H7 (cell line): ENCODE measurements around the gene MUC22. TPM values are rescaled to one million over a fixed set of nuclear protein-coding genes. Genes with fewer than 3 reads are reported as not detected.
"Not testable (repeated sequence)": the region's sequence is repeated elsewhere in the genome, so short reads cannot be mapped to it uniquely, and the experiment has no call there.

ENCODE experiments used
- DNase-seq: peaks from one replicate; pipeline ENCODE4 v3.0.0; 2012
- H3K27me3 ChIP-seq: 2 replicates; pipeline ENCODE4 v1.6.0; 2011; ENCODE audit warnings: mild to moderate bottlenecking, low read length; ENCODE audit not compliant: control insufficient read depth, insufficient read depth
- H3K36me3 ChIP-seq: replicated peaks from 2 replicates; pipeline ENCODE4 v1.5.1; 2011; ENCODE audit warnings: low read length; ENCODE audit not compliant: control insufficient read depth, insufficient read depth
- H3K4me3 ChIP-seq: 2 replicates; pipeline ENCODE4 v1.5.1; 2011; ENCODE audit warnings: low read depth, mild to moderate bottlenecking, control low read depth, low read length, moderate library complexity; ENCODE audit not compliant: insufficient read depth
- total RNA-seq: library from RNA; depleted of rRNA; stranded (reverse); fragments of >200 nt; shearing (Covaris generic); gene quantifications from 2 replicates; pipeline ENCODE4 v1.2.3, GENCODE V29; 2014; rRNA removed

MUC22 gene
- total RNA-seq, 1 experiment from 2014 or later = not detected

DNA sequence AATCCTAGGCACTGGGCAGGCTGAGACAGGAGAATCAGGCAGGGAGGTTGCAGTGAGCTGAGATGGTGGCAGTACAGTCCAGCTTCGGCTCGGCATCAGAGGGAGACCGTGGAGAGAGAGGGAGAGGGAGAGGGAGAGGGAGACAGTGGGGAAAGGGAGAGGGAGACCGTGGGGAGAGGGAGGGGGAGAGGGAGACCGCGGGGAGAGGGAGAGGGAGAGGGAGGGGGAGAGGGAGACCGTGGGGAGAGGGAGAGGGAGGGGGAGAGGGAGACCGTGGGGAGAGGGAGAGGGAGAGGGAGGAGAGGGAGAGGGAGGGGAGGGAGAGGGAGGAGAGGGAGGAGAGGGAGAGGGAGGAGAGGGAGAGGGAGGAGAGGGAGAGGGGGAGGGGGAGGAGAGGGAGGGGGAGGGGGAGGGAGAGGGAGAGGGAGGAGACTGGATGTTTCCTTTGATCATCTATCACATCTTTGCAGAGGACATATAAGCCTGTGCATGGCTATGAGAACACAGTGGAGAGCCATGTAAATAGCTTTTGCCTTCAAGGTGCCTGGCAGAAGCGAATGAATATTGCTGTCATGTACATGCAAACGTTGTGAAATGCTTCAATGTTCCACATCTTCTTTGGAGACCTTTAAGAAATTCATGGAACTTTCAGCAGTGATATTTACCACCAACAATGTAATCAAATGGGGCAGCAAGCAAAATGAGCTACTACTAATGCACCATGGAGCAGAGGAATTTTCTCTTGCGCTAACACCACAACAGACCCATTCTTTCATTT, 57.8 kb downstream of the MUC22 start:
- not testable (repeated sequence) for H3K27me3 ChIP-seq, H3K4me3 ChIP-seq, DNase-seq, H3K36me3 ChIP-seq

DNA sequence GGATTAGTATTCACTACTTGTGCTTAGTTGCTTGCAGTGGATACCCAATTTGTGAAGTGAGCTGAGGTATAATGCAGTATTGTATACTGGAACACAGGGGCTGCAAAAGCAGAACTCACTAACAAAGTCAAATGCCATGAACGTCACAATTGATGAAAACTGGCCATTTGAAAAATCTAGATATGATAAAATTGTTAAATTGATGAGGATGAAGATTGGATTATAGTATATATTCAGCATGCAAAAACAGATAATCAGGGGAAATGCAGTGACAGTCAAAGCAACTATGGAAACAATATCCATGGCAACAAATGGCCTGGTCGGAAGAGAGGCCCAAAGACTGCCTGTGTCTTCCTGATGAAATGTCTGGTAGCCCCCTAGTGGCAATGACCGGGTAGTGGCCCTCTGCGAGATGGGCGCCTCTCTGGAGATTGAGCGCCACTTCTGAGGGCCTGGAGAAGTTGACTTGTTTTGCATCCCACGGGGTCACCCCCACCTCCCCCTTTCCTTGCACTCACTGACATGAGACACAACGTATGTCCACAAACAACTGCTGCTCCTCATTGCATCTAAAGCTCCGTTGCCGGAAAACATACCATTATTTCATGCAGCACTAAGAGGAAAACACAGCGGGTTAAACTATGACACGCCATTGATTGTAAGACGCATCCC, 58.5 kb downstream of the MUC22 start:
- Histone ChIP-seq H3K36me3 (no peaks in the 10 kb centered on the region), H3K4me3 (no peak overlapping the region), H3K27me3 (no peaks in the 10 kb centered on the region)
- DNase-seq = peak; percentile 86

GRCh38 chr6:31070711-31071197, 60.5 kb downstream of the MUC22 start:
- H3K4me3 ChIP-seq = no peak overlapping the region

DNA sequence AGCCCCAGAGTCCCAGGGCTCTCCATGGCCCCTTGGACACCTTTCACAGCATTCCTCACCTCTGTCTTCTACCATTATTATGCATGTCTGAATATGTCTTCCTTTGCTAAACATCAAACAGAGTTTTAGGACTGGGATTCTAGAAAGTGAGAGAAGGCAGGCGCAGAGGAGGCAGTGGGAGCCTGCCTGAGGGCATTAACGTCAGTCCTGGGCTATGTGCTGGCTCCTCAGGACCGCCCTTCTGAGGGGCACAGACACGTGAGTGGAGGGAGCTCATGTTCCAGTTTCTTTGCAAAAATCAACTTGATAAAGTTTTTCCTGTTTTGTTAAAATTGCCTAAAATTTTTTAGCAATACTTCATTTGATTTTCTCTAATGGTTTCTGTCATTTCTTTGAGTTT, 64.1 kb downstream of the MUC22 start:
- no peak for DNase-seq
- no peaks in the 10 kb centered on the region for H3K27me3 ChIP-seq
- H3K36me3 ChIP-seq = no peaks in the 10 kb centered on the region
- H3K4me3 ChIP-seq = no peak overlapping the region

More at GRCh38 chr6:31070711-31071197, 60.5 kb downstream of the MUC22 start:
- Histone ChIP-seq H3K27me3 (no peaks in the 10 kb centered on the region), H3K36me3 (no peaks in the 10 kb centered on the region)
- peak; percentile 78 for DNase-seq

DNA sequence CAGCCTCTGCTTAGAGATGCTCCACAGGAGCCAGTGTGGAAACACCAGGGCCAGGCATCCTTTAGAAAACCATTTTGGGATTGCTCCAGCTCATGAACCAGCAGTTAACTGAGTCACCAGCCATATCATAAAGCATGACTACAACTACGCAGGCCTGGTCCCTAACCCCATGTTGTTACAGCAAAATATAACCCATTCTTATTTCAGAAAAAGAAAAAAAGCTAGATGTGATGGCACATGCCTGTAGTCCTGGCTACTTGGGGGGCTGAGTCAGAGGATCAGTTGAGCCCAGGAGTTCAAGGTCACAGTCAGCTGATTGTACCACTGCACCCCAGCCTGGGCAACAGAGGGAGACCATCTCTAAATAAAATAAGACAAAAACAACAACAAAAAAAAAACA, 65.3 kb downstream of the MUC22 start:
- DNase-seq = no peak
- Histone ChIP-seq H3K4me3 (no peak overlapping the region), H3K36me3 (no peaks in the 10 kb centered on the region), H3K27me3 (no peaks in the 10 kb centered on the region)

- no peaks in the 10 kb centered on the region for H3K27me3 ChIP-seq
- H3K36me3 ChIP-seq = no peaks in the 10 kb centered on the region
- no peak for DNase-seq
- H3K4me3 ChIP-seq = no peak overlapping the region
Measured at GRCh38 chr6:31076611-31077010, 66.3 kb downstream of the MUC22 start.

GRCh38 chr6:31079656-31080261, 69.5 kb downstream of the MUC22 start:
- DNase-seq = peak; percentile 79
- H3K36me3 ChIP-seq = no peaks in the 10 kb centered on the region
- no peak overlapping the region for H3K4me3 ChIP-seq

DNA sequence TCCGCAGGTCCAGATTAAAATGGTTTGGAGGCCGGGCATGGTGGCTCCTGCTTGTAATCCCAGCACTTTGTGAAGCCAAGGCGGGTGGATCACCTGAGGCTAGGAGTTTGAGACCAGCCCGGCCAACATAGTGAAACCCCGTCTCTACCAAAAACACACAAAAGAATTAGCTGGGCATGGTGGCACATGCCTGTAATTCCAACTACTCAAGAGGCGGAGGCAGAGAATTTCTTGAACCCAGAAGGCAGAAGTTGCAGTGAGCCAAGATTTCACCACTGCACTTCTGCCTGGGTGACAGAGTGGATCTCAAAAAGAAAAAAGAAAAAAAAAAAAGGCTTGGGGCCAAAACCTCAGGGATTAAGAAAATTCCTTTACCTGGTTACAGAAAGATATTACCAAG, 71.6 kb downstream of the MUC22 start:
- H3K36me3 ChIP-seq = no peaks in the 10 kb centered on the region
- no peak overlapping the region for H3K4me3 ChIP-seq
- no peak for DNase-seq
- H3K27me3 ChIP-seq = no peaks in the 10 kb centered on the region

More at GRCh38 chr6:31079656-31080261, 69.5 kb downstream of the MUC22 start:
- no peaks in the 10 kb centered on the region for H3K27me3 ChIP-seq

DNA sequence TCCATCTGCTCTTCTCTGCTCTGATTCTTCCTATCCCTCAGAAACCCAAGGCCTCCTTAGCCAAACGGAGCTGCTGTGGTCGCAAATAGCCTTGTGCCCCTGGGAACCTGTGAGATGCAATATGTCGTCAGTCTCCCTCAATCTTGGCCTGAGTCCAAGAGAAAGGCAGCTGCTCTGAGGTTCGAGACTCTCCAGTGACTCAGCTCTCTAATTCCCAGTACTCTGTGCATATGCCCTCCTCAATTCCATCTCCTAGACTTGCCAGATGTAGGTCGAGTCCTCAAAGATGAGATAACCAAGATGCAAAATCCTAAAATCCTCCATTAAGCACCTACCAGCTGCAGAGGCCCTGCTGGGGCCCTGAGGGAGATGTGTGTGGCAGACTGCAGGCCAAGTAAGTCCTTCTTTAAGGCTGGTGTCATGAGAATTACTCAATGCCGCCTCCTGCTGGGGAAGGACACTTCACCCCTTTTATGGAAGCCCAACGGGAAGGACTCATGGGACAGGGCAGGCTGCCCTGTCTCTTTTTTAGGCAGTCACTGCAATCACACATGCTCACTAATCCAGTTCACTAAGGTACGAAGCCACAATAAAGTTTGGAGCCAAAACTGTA, 73.6 kb downstream of the MUC22 start:
- DNase-seq = peak; percentile 70
- Histone ChIP-seq H3K4me3 (no peak overlapping the region), H3K36me3 (no peaks in the 10 kb centered on the region), H3K27me3 (no peaks in the 10 kb centered on the region)

Other genes starting within 250 kb of the MUC22 start
- 117 and 127 TPM in 2 replicates for gene DDR1, start 126.0 kb upstream of the MUC22 start, total RNA-seq
- 30.5 and 30.9 TPM in 2 replicates for gene GTF2H4, start 102.3 kb upstream of the MUC22 start, total RNA-seq
- gene VARS2, start 96.2 kb upstream of the MUC22 start, total RNA-seq = 54.4 and 60.5 TPM in 2 replicates
- gene SFTA2, start 78.3 kb upstream of the MUC22 start, total RNA-seq = not detected in 2 replicates
- gene MUCL3, start 69.5 kb upstream of the MUC22 start, total RNA-seq = not detected in 2 replicates
- gene MUC21, start 26.8 kb upstream of the MUC22 start, total RNA-seq = not detected in 2 replicates
- not detected in 2 replicates for gene C6orf15, start 102.1 kb downstream of the MUC22 start, total RNA-seq
- 0.10 TPM in 1 of 2 replicates, not detected in the other for gene PSORS1C1, start 104.3 kb downstream of the MUC22 start, total RNA-seq
- not detected in 2 replicates for gene CDSN, start 110.0 kb downstream of the MUC22 start, total RNA-seq
- 0.07 TPM in 1 of 2 replicates, not detected in the other for gene PSORS1C2, start 128.6 kb downstream of the MUC22 start, total RNA-seq
- gene CCHCR1, start 147.3 kb downstream of the MUC22 start, total RNA-seq = 54.0 and 74.8 TPM in 2 replicates
- gene TCF19, start 148.1 kb downstream of the MUC22 start, total RNA-seq = 26.8 and 34.3 TPM in 2 replicates
- gene POU5F1, start 160.2 kb downstream of the MUC22 start, total RNA-seq = 4,433 and 5,140 TPM in 2 replicates